GM18511 (cell line): Measurements from ENCODE around the gene INHBB.
A peak's percentile ranks its signal among the peaks of the same experiment; 100 is the strongest.
"Not testable (repeated sequence)": the region's sequence is repeated elsewhere in the genome, so short reads cannot be mapped to it uniquely, and the experiment has no call there.

Experiments used
- ATAC-seq: cut with Tn5 transposase; IDR thresholded peaks from one replicate; pipeline ENCODE4 v1.9.1; 2021; ENCODE audit warnings: mild to moderate bottlenecking, moderate library complexity; ENCODE audit not compliant: unreplicated experiment

The INHBB gene

DNA sequence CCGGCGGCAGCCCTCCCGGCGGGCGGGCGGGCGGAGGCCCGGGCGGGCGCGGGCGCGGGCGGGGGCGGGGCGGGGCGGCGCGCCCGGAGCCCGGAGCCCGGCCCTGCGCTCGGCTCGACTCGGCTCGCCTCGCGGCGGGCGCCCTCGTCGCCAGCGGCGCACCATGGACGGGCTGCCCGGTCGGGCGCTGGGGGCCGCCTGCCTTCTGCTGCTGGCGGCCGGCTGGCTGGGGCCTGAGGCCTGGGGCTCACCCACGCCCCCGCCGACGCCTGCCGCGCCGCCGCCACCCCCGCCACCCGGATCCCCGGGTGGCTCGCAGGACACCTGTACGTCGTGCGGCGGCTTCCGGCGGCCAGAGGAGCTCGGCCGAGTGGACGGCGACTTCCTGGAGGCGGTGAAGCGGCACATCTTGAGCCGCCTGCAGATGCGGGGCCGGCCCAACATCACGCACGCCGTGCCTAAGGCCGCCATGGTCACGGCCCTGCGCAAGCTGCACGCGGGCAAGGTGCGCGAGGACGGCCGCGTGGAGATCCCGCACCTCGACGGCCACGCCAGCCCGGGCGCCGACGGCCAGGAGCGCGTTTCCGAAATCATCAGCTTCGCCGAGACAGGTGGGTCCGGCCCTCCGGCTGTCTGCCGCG is at the start of gene INHBB:
INHBB (plus strand) TSS at position 111 of the 641 bp plus-strand sequence; CDS start at position 164, 53 bp downstream.
- no peak for ATAC-seq

DNA sequence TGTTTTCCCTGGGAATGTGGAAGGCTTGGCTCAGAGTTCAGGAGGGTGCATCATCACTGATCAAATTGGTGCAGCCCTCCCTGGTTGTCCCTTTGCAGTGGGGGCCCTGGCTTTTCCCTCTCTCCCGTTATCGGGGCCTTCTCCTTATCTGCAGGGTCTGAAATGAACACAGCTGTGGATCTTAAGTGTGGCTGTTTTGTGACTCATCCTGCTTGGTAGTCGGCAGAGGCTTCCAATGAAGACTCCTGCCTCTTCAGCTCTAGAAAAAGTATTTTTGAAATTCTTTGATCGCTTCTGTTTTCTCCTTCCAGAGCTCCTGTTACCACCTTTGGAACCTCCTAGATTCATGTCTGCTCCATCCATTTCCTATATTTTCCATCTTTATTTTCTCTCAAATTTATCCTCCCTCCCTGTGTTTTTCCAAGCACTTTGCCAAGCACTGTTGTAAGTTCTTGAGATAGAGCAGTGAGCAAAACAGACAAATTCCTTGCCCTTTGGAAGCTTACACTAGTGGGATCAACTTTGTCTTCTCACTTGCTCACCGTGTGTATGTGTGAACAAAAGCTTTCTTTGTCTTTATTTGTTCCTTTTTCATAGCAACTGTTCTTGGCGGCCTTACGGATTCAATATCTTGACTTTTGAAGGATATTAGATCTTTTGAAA is 47.6 kb upstream of the INHBB start:
- no peak for ATAC-seq

DNA sequence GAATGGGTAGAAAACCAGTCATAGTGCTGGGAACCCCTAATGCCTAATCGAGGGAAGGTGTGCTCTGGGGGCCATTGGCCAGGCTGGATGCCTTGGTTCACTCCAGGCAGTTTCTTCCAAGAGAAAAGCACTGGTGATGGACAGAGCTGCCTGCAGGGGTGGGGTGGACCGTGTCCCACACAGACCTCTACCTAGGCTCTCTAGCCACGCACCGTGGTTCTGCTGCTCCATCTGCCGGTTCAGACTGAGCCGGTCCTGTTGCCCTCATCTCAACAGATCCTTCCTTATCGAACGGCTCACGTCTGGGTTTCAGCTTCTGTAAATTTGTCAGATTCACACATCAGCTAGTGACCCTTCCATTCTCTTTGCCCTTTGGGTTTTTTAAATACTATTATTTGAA is 46.9 kb upstream of the INHBB start:
- no peak for ATAC-seq

DNA sequence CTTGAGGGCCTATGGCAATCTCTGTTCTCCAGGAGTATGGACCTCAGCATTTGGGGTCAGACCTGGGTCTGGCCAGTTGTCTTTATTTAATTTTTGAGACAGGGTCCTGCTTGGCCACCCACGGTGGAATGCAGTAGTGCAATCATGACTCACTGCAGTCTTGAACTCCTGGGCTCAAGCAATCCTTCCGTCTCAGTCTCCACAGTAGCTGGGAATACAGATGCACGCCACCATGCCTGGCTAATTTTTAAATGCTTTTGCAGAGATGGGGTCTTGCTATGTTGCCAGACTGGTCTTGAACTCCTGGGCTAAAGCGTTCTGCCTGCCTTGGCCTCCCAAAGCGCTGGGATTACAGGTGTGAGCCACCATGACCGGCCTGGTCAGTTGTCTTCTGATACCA is 46.4 kb upstream of the INHBB start:
- ATAC-seq = no peak

DNA sequence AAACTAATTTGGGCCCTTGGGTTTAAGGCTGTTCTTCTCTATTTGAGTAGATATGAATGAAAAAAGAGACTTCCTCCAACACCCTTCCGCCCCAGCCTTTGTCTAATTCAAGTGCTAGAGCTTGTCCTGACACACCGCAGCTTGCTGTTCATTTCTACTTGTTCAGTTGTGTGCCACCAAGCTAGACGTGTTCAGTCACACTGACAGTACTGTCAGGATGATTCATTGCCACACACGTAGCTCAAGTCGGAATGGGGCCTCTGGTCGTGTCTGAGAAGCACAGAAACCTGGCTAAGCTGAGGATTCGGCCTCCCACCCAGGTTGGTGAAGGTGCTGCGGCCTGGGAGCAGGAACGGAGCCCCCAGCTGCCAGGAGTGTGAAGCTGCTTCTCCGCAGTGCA is 45.6 kb upstream of the INHBB start:
- no peak for ATAC-seq

DNA sequence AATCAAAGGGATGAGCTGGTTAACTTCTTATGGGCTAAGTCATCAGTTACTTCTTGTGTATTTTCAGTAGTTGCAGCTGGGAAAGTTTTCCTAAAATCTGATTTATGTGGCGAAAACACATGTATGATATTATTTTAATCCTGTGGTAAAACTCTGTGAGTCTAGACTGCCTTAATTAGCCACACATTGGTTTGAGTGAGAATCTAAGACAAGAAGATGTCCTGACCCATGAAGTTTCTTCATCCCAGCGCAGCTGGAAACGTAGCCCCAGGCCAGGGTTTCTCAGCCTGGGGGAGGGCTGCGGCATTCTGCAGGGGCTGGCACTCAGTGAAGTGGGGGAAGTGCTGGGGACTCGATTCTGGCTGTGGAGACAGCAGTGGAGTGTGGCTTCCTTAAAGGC is 44.7 kb upstream of the INHBB start:
- no peak for ATAC-seq

DNA sequence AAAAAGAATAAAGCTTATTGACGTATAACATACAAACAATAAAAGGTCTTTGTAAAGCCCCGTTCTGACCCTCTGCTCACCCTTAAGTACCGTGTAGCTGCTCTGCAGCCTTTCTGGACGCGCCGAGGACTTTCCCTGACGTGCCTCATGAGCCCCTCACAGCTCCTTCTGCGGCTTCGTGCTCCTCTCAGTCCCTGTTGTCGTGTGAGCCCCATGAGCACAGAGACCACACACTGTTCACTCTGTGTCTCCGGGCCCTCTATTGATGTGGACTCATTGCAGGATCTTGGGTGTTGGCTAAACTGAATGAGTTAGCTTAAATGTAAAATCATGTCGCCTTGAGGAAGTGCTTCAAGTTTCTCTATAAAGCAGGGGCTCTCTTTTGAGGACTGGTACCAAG is 43.6 kb upstream of the INHBB start:
- ATAC-seq = no peak

DNA sequence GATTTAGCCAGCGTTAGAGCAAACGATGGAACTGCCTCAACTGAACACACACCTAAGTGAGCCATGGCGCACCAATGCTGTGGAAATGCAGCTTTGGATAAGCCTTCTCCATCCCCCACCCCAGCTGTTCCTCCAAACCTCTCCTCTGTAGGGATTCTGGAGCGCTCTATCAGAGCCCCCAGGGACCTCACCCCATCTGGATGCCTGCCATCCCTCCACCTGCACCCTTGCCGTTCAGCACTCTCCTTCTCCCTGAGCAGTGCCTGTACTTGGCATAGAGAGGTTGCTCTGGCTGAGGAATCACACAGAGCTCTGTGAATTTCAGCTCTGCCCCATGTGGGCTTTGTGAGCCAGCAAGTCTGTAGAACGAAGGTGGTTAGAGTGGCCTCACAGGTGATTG is 42.8 kb upstream of the INHBB start:
- no peak for ATAC-seq

DNA sequence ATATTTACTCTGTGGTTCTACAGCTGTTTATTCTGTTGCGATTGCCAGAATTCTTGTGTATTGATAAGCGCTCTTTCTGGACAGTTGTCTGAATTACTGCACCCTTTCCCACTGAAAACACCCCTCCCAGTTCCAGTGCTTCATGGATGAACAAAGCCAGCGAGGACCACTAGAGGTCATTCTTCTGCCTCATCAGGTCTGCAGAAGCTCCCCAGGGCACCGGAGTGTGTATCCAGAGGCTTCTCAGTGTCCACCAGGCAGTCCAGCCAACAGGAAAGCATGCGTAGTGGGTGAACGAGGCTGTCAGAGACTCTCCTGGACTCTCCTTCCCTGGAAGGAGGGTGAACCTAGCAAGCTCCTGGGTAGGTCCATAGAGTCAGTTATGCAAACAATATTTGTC is 40.6 kb upstream of the INHBB start:
- no peak for ATAC-seq

DNA sequence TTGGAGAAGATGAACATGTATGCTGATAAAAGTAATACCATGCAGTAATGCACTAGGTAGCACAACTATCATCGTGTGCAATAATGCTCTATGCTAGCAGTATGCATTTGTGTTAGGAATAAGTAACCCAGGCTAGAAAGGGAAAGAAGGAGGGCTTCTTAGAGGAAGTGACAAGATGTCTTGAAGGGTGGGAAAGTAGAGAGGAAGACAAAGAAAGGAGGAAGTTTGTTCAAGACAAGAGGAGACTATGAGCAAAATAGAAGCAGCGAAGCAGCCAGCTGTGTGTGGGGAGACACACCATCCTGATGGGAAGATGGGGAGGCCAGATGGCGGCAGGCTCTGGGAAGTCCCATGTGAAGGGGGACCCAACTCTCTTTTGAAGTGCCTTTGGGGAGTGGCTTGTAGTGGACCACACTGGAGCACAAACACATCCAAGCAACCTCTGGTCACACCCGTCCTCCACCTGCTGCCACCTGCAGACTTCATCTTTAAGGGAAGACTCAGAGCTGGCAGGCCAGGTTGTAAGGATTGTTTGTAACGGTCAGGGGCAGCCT is 39.9 kb upstream of the INHBB start:
- no peak for ATAC-seq

DNA sequence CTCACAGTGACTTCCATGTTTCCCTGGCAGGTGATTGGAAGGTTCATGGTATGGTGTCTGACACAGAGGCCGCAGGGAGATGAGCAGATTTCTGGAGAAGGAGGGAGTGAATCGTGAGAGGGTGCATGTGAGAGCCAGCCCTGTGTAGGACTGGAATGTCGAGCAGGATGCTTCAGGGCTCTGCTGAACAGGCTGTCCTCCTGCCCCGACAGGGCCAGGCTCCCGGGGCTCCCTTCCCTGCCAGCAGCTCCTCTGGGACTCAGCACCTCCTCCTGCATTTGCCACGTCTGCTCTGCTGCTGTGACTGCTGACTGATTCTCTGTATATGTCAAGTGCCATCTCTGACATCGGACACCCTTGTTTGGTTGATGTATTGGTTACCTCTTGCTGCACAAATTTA is 38.5 kb upstream of the INHBB start:
- ATAC-seq = no peak

DNA sequence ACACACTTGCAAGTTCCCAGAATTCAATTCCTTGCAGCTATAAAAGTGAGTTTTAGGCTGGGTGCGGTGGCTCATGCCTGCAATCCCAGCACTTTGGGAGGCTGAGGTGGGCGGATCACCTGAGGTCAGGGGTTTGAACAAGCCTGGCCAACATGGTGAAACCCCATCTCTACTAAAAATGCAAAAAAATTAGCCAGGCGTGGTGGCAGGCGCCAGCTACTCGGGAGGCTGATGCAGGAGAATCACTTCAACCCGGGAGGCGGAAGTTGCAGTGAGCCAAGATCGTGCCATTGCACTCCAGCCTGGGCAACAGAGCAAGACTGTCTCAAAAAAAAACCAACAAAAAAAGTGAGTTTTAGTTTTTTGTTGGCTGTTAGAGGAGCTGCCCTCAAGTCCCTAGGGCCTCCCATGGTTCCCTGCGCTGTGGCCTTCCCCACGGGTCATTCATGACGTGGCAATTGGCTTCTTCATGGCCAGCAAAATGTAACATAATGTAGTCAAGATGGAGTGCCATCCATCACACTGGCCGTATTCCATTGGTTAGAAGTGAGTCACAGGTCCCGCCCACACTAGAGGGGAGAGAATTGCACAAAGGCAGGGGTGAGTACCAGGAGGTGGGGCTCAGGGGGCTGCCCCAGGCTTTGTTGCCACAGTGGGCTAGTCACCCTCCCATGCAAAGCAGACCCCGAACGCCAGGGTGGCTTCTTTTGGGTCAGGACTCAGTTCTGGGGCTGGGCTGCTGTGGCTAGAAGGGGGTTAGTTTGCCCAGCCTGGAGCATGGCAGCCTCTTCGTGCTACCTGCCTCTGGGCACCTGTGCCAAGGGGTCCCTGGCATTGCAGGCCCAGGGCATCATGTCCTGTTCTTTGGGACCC is 37.7 kb upstream of the INHBB start:
- no peak for ATAC-seq

DNA sequence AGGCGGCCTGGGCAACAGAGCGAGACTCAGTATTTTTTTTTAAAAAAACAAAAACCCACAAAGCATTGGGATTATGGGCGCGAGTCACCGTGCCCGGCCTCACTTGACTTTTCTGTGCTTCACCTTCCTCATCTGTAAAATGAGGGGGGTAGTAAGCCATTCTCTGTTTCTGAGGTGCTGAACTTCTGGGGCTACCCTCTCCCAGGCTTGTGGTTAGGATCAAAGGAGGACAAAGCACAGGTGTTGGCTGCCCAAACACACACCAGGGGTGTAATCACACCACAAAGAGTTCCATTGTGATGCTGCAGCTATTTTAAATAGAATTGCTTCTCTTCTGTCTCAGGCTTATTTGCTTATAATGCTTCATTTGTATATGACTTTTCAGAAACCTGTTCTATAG is 35.8 kb upstream of the INHBB start:
- ATAC-seq = no peak

DNA sequence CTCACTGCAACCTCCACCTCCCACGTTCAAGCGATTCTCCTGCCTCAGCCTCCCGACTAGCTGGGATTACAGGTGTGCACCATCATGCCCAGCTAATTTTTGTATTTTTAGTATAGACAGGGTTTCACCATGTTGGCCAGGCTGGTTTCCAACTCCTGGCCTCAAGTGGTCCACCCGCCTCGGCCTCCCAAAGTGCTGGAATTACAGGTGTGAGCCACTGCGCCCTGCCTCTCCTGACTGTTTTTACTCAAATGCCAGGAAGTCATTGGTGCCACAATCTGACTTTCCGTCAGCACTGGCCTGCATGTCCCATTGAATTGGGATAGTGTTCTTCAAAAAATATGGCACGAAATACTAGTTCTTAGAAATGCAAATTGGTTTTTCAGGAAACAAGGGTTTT is 35.1 kb upstream of the INHBB start:
- ATAC-seq = not testable (repeated sequence)

DNA sequence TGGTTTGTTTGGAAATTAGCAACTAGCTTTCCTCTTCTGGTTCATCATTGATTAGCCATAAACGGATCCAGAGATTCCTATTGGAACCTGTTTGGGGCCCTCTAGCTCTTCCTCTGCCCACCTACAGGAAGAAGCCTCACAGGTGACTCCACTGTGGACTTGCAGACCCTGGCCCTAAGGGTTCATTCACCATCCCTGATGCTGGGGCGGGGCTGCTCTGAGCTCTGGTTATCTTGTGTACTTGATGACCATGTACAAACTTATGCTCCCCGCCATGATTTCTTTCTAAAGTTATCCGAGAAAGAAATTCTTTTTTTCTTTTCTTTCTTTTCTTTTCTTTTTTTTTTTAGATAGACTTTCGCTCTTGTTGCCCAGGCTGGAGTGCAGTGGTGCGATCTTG is 33.9 kb upstream of the INHBB start:
- no peak for ATAC-seq

DNA sequence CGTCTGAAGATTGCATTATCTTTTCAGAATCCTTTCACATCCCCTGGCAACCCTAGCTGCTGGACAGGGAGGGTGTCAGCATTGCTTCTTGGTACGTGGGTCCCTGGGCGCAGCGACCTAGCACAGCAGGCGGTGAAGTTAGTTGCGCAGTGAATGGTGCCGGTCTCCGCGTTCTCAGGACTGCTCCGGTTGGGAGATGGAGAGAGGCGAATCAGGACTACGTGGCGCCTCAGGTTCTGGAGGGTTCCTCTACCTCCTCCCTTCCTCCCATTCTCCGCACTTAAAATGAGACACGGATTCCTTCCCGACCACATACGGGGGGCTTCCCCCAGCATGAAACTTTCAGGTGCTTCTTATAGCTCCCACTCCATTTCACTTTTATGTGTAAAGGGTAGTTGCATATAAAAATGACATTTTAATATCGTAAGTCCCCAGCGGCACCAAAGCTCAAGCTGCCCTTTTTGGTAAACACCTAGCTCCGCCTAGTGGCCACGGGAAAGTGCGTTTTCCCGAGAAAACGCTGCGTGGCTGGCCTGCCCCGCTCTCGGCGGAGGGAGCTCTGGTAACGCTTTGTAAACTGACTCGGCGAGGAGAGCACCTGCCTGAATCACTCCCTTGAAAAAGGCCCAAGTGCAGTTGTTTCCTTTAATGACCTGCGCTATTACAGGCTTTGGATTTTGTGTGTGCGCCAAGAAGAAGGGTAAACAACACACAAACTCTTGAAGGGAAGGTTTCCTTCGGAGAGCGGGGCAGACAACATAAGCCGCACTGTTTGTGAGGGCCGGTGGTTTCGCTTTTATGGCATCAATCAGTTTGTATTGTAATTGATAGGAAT is 32.9 kb upstream of the INHBB start:
- peak; percentile 76 for ATAC-seq

DNA sequence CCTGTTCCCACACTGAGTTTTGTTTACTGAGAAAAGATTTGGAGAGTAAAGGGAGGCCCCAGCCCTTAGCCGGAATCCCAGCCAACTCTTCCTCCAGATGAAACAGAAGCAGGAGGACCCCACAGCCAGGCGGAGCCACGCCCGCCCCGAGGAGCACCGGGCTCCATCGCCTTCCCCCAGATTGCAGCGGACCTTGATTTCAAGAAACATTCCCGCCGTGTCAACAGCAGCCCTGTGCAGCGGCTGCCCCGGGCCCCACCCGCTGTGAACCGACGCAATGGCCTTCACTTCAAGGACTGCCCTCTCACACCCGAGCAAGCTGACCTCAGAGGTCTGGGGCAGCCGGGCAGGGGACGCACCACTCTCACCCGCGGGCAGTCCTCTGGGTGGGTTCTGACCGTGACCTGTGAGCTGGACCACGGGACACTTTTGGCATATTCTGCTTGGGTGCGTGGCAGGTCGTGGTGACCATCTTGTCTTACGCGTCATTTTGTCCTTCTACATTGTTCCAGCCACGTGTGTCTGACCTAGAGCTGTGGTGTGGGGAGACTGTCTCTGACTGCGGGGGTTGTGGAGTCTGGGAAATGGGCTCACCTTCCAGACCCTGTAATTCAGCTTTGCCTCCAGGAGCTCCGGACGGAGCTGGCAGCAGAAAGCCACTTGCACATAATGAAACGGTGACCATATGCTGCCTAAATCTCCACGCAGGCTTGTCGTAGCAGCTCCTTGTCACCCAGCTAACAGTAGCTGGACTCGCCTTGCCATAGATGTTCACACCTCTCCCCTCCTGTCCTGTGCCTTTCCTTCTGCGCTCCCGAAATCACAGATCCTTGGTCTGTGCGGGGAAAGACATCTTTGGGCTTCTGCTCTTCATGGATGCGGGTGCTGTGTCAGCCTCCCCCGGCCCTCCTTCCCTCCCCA is 32.0 kb upstream of the INHBB start:
- no peak for ATAC-seq

DNA sequence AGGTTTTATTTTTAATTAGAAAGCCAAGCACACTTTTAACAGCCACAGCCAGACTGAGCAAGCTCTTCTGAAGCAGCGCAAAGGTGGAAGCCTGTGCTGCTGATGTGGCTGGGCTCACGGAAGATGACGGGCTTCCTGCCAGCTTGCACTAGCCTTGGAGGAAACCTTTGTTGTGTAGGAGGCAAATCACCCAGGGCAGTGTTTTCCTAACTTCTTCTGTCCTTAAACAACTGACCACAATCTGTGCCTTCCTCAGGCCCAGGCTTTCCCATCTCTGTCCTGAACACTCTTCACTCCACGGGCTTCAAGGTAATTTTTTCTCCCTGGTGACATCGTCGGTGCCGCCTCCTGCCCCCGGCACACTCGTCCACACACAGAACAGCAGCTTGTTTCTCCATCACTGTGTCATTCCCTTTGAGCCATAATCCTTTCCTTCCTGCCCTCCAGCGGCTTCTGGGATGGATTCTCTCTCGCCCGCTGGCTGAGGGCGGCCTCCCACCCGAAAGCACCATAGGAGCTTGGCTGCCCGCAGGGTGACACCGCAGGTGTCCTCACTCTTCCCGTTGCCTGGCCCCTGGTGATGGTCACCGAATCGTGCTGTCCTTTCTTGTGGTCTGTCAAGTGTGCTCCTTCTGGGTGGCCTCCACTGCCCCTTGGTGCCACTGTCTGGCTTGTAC is 31.1 kb upstream of the INHBB start:
- no peak for ATAC-seq

DNA sequence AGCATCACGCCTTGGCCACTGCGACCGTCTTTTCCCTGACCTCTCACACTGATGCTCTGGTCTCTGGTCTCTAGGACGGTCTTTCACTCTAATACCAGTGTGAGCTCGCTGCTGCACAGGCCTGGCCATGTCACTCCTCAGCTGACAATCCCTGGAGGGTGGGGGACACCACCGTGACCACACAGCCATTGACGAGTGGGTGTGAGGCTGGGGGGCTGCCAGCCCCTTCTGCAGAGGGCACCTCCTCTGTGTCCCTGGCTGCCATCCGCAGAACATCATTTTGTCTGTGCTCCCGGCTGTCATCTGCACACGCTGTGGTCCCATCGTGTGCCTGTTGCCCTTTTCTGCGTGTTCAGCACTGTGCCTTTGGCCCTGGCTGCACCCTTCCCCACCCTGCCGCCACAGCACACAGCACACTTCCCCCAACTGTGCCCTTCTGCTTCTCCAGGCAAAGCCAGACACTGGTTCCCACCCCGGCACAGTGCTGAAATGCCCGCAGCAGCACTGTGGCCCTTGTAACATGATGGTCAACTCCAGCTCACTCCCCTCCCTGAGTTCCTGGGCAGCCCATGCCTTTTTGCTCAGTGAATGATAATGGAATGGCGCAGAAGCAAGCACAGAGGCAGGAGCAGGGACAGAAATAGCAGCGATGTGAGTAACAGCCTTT is 30.4 kb upstream of the INHBB start:
- ATAC-seq = no peak
